Smooth muscle cell (in vitro differentiated cells): ENCODE results near the gene CNTNAP2. TPM values are rescaled to one million over a fixed set of nuclear protein-coding genes. Genes with fewer than 3 reads are reported as not detected.

Experiments used
- DNase-seq: peaks from one replicate; lab custom pipeline; 2025; ENCODE audit not compliant: unreplicated experiment; lab: John Stamatoyannopoulos, UW
- H2AFZ ChIP-seq: fragments of 200-600 bp; sonication (generic); 2 replicates; pipeline ENCODE4 v1.6.0; 2016; ENCODE audit warnings: antibody characterized with exemption, low read depth, mild to moderate bottlenecking
- H3F3A ChIP-seq: fragments of 200-600 bp; sonication (generic); 2 replicates; pipeline ENCODE4 v1.6.0; 2017; ENCODE audit warnings: antibody characterized with exemption, low read depth
- H3K27ac ChIP-seq: fragments of 200-600 bp; sonication (generic); 2 replicates; pipeline ENCODE4 v1.5.1; 2016; ENCODE audit warnings: low read depth, mild to moderate bottlenecking
- H3K27me3 ChIP-seq: fragments of 200-600 bp; sonication (generic); 2 replicates; pipeline ENCODE4 v1.6.1; 2016; ENCODE audit warnings: low read depth, mild to moderate bottlenecking
- H3K36me3 ChIP-seq: fragments of 200-600 bp; sonication (generic); 2 replicates; pipeline ENCODE4 v1.5.1; 2016; ENCODE audit warnings: low read depth
- H3K4me1 ChIP-seq: fragments of 200-600 bp; sonication (generic); 2 replicates; pipeline ENCODE4 v1.5.1; 2016; ENCODE audit warnings: low read depth
- H3K4me2 ChIP-seq: fragments of 200-600 bp; sonication (generic); 2 replicates; pipeline ENCODE4 v1.6.0; 2016; ENCODE audit warnings: mild to moderate bottlenecking
- H3K4me3 ChIP-seq: fragments of 200-600 bp; sonication (generic); 2 replicates; pipeline ENCODE4 v1.5.1; 2016; ENCODE audit warnings: mild to moderate bottlenecking
- H3K79me2 ChIP-seq: fragments of 200-600 bp; sonication (generic); 2 replicates; pipeline ENCODE4 v1.6.0; 2016; ENCODE audit warnings: low read depth, mild to moderate bottlenecking
- H3K9ac ChIP-seq: fragments of 200-600 bp; sonication (generic); 2 replicates; pipeline ENCODE4 v1.6.0; 2016; ENCODE audit warnings: low read depth
- H3K9me3 ChIP-seq: fragments of 200-600 bp; sonication (generic); replicated peaks from 2 replicates; pipeline ENCODE4 v1.5.1; 2016; ENCODE audit warnings: low read depth
- H4K20me1 ChIP-seq: fragments of 200-600 bp; sonication (generic); 2 replicates; pipeline ENCODE4 v1.6.0; 2016; ENCODE audit warnings: low read depth
- CTCF ChIP-seq: fragments of 200-600 bp; sonication (generic); IDR thresholded peaks from 2 replicates; pipeline ENCODE4 v1.5.1; 2017; ENCODE audit warnings: borderline replicate concordance, mild to moderate bottlenecking, antibody characterized with exemption; ENCODE audit not compliant: insufficient read depth, poor library complexity, severe bottlenecking
- WGBS: methylation state at CpG from one replicate; pipeline ENCODE4 v1.1.7; 2016; ENCODE audit warnings: low lambda C conversion rate; 5-methylcytosine and 5-hydroxymethylcytosine counted together
- polyA plus RNA-seq: library from polyadenylated mRNA; unstranded; fragments of >200 nt; fragmentation: Nextera tagmentation; extraction: Ambion mirVana; gene quantifications from 2 replicates; pipeline ENCODE4 v1.2.1, GENCODE V29; 2016
- total RNA-seq: library from RNA; depleted of rRNA; stranded (reverse); fragments of >200 nt; gene quantifications from 2 replicates; pipeline ENCODE4 v1.2.3, GENCODE V29; 2014

CNTNAP2 gene
- total and polyA plus RNA-seq, 2 experiments from 2014 or later = 1.7 to 9.0 TPM

DNA sequence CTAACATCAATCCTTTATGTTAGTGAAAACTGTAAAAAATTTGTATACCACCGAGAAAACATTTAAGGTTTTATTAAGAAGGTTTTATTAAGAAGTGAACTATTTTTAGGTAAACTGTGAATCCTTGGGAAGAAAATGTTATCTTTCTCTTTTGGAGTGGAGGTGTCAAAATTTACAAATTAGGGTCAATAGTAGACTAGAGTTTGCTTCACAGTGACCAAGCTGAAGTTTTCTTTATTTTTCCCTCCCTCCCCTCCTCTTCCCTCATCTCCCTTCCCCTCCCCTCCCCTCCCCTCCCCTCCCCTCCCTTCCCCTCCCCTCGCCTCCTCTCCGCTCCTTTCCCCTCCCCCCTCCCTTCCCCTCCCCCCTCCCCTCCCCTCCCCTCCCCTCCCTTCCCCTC is 168.8 kb downstream of the CNTNAP2 start:
- Histone ChIP-seq H3K27me3 (no peaks in the 10 kb centered on the region), H3K79me2 (no peaks in the 10 kb centered on the region), H3K9ac (no peak overlapping the region), H3K4me1 (no peaks in the 10 kb centered on the region), H3K4me2 (no peak overlapping the region), H3K36me3 (no peaks in the 10 kb centered on the region), H3K27ac (no peak overlapping the region), H4K20me1 (no peaks in the 10 kb centered on the region), H3K4me3 (no peak overlapping the region), H3F3A (no peaks in the 10 kb centered on the region), H2AFZ (no peak overlapping the region), H3K9me3 (no peaks in the 10 kb centered on the region)
- no peak for DNase-seq
- TF ChIP-seq CTCF = no peak
- 93% methylated on average over 1 of the region's 3 CpGs for WGBS

DNA sequence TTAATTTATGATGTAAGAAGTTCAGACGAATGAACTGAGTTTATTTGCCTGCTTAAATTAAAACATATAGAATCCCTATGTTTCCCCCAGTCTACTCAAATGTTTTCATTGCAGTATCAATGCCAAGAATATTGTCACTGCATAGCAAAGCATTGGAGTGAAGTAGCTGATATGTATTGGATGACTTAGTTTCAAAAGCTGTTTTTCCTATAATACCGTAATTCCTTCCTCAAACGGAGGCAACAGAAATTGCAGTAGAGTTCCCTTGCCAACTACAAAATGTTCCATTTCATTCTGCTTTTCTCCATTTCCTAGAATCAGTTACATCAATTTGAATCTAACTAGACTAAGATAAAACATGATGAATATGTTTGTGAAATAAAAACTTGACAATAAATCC is 174.1 kb downstream of the CNTNAP2 start:
- Histone ChIP-seq H3K4me3 (no peak overlapping the region), H3K4me1 (no peaks in the 10 kb centered on the region), H3K4me2 (no peak overlapping the region), H2AFZ (no peak overlapping the region), H3K9ac (no peak overlapping the region), H3K27me3 (no peaks in the 10 kb centered on the region), H3K9me3 (no peaks in the 10 kb centered on the region), H3F3A (no peaks in the 10 kb centered on the region), H3K79me2 (no peaks in the 10 kb centered on the region), H3K36me3 (no peaks in the 10 kb centered on the region), H3K27ac (no peak overlapping the region), H4K20me1 (no peaks in the 10 kb centered on the region)
- TF ChIP-seq CTCF = no peak
- 86% methylated on average over 3 of the region's 3 CpGs for WGBS
- DNase-seq = no peak

GRCh38 chr7:146291900-146292299 is 175.3 kb downstream of the CNTNAP2 start:
- no peak overlapping the region for H3K27ac ChIP-seq
- H3K9me3 ChIP-seq = no peaks in the 10 kb centered on the region
- WGBS = 90% methylated on average over 1 of the region's 1 CpG
- no peak overlapping the region for H3K4me3 ChIP-seq
- H3K27me3 ChIP-seq = no peaks in the 10 kb centered on the region
- H3K4me1 ChIP-seq = no peaks in the 10 kb centered on the region
- H3K79me2 ChIP-seq = no peaks in the 10 kb centered on the region
- no peak overlapping the region for H2AFZ ChIP-seq
- no peaks in the 10 kb centered on the region for H3F3A ChIP-seq
- TF ChIP-seq CTCF = no peak
- DNase-seq = no peak
- no peaks in the 10 kb centered on the region for H4K20me1 ChIP-seq
- no peaks in the 10 kb centered on the region for H3K36me3 ChIP-seq
- no peak overlapping the region for H3K9ac ChIP-seq
- H3K4me2 ChIP-seq = no peak overlapping the region

GRCh38 chr7:146296028-146296427 is 179.4 kb downstream of the CNTNAP2 start:
- TF ChIP-seq CTCF = no peak
- no peak overlapping the region for H3K9ac ChIP-seq
- DNase-seq = no peak
- H3K79me2 ChIP-seq = no peaks in the 10 kb centered on the region
- no peaks in the 10 kb centered on the region for H4K20me1 ChIP-seq
- no peaks in the 10 kb centered on the region for H3K9me3 ChIP-seq
- no peaks in the 10 kb centered on the region for H3F3A ChIP-seq
- no peaks in the 10 kb centered on the region for H3K36me3 ChIP-seq
- H2AFZ ChIP-seq = no peak overlapping the region
- no peak overlapping the region for H3K27ac ChIP-seq
- 41% methylated on average over 1 of the region's 1 CpG for WGBS
- H3K4me1 ChIP-seq = no peaks in the 10 kb centered on the region
- H3K4me2 ChIP-seq = no peak overlapping the region
- no peaks in the 10 kb centered on the region for H3K27me3 ChIP-seq
- H3K4me3 ChIP-seq = no peak overlapping the region
